ENCODE results near the gene PCNX1. TPM values are rescaled to one million over a fixed set of nuclear protein-coding genes. Genes with fewer than 3 reads are reported as not detected.

Gene PCNX1
- total and polyA plus RNA-seq, 5 donors from 2014 or later: 16.4 to 202 (median 21.1) TPM

GRCh38 chr14:70919774-70920173 lies 12.5 kb downstream of the PCNX1 start:
- Histone ChIP-seq H3K36me3 (ENCODE audit: control insufficient read depth, insufficient read depth, low read length) (no peaks in the 10 kb centered on the region), H3K4me3 (ENCODE audit: low read depth, low read length) (peak overlapping the region; percentile 63), H3K27me3 (ENCODE audit: control insufficient read depth, insufficient read depth, low read length) (no peaks in the 10 kb centered on the region), H3K4me1 (ENCODE audit: control insufficient read depth, insufficient read depth, low read length, poor library complexity, severe bottlenecking) (peaks cover 83% of the 10 kb centered on the region), H3K9me3 (ENCODE audit: control insufficient read depth in 2 of 2, low read length in 2 of 2) (no peaks in the 10 kb centered on the region), H3K27ac (ENCODE audit: insufficient read depth, low read length, poor library complexity, severe bottlenecking) (peak overlapping the region; percentile 56)
- Mint-ChIP-seq H3K4me3 (peak overlapping the region; percentile 40 to 80 (median 74)), H3K27ac (peak overlapping the region in 2 of 3 donors; percentile 15 to 89), H3K4me1 (peaks cover 54 to 95% (median 82%) of the 10 kb centered on the region in 4 donors), H3K36me3 (peaks cover 17% of the 10 kb centered on the region), H3K27me3 (no peaks in the 10 kb centered on the region), H3K9me3 (no peaks in the 10 kb centered on the region)
- ATAC-seq (ENCODE audit: low read depth in 2 of 2) (peak in 1 of 2 donors; percentile 26), DNase-seq (no peak)

GRCh38 chr14:70920608-70921007 lies 13.3 kb downstream of the PCNX1 start:
- Mint-ChIP-seq H3K4me3 (peak overlapping the region; percentile 9 to 40 (median 39)), H3K36me3 (peaks cover 16% of the 10 kb centered on the region), H3K4me1 (peaks cover 46 to 95% (median 79%) of the 10 kb centered on the region in 4 donors), H3K9me3 (no peaks in the 10 kb centered on the region), H3K27ac (peak overlapping the region in 2 of 3 donors; percentile 15 to 74), H3K27me3 (no peaks in the 10 kb centered on the region)
- no peak for DNase-seq
- H3K4me1 ChIP-seq (ENCODE audit: control insufficient read depth, insufficient read depth, low read length, poor library complexity, severe bottlenecking): peaks cover 90% of the 10 kb centered on the region
- H3K4me3 ChIP-seq (ENCODE audit: low read depth, low read length): peak overlapping the region; percentile 63
- no peaks in the 10 kb centered on the region for H3K27me3 ChIP-seq (ENCODE audit: control insufficient read depth, insufficient read depth, low read length)
- no peaks in the 10 kb centered on the region for H3K9me3 ChIP-seq (ENCODE audit: control insufficient read depth in 2 of 2, low read length in 2 of 2)
- peak overlapping the region; percentile 56 for H3K27ac ChIP-seq (ENCODE audit: insufficient read depth, low read length, poor library complexity, severe bottlenecking)
- ATAC-seq (ENCODE audit: low read depth in 2 of 2): peak in 1 of 2 donors; percentile 33
- H3K36me3 ChIP-seq (ENCODE audit: control insufficient read depth, insufficient read depth, low read length): no peaks in the 10 kb centered on the region

- peaks cover 90% of the 10 kb centered on the region for H3K4me1 ChIP-seq (ENCODE audit: control insufficient read depth, insufficient read depth, low read length, poor library complexity, severe bottlenecking)
- H3K27me3 ChIP-seq (ENCODE audit: control insufficient read depth, insufficient read depth, low read length): no peaks in the 10 kb centered on the region
- Mint-ChIP-seq H3K4me3 (peak overlapping the region in 2 of 4 donors; percentile 40 to 60), H3K9me3 (peaks cover 0 to 1% (median 0%) of the 10 kb centered on the region in 7 donors), H3K4me1 (peaks cover 47 to 95% (median 81%) of the 10 kb centered on the region in 4 donors), H3K27me3 (no peaks in the 10 kb centered on the region), H3K27ac (peak overlapping the region in 1 of 3 donors; percentile 15), H3K36me3 (peaks cover 9% of the 10 kb centered on the region)
- ATAC-seq (ENCODE audit: low read depth in 2 of 2): no peak
- DNase-seq: no peak
- no peaks in the 10 kb centered on the region for H3K36me3 ChIP-seq (ENCODE audit: control insufficient read depth, insufficient read depth, low read length)
- H3K4me3 ChIP-seq (ENCODE audit: low read depth, low read length): peak overlapping the region; percentile 48
- H3K9me3 ChIP-seq (ENCODE audit: control insufficient read depth in 2 of 2, low read length in 2 of 2): no peaks in the 10 kb centered on the region
- H3K27ac ChIP-seq (ENCODE audit: insufficient read depth, low read length, poor library complexity, severe bottlenecking): peak overlapping the region; percentile 56
These were observed 14.4 kb downstream of the PCNX1 start for GRCh38 chr14:70921669-70922068.

GRCh38 chr14:70924521-70924920 lies 17.3 kb downstream of the PCNX1 start:
- H3K4me3 ChIP-seq (ENCODE audit: low read depth, low read length): peak overlapping the region; percentile 9
- peaks cover 77% of the 10 kb centered on the region for H3K4me1 ChIP-seq (ENCODE audit: control insufficient read depth, insufficient read depth, low read length, poor library complexity, severe bottlenecking)
- H3K27me3 Mint-ChIP-seq: no peaks in the 10 kb centered on the region
- no peaks in the 10 kb centered on the region for H3K36me3 Mint-ChIP-seq
- no peaks in the 10 kb centered on the region for H3K9me3 ChIP-seq (ENCODE audit: control insufficient read depth in 2 of 2, low read length in 2 of 2)
- peaks cover 51 to 89% (median 74%) of the 10 kb centered on the region in 4 donors for H3K4me1 Mint-ChIP-seq
- peak overlapping the region in 1 of 4 donors; percentile 8 for H3K4me3 Mint-ChIP-seq
- H3K9me3 Mint-ChIP-seq: peaks cover 0 to 1% (median 0%) of the 10 kb centered on the region in 7 donors
- peak; percentile 34 to 52 for ATAC-seq (ENCODE audit: low read depth in 2 of 2)
- H3K36me3 ChIP-seq (ENCODE audit: control insufficient read depth, insufficient read depth, low read length): no peaks in the 10 kb centered on the region
- peak in 1 of 3 donors; percentile 48 for DNase-seq
- H3K27ac Mint-ChIP-seq: peak overlapping the region in 1 of 3 donors; percentile 78
- H3K27me3 ChIP-seq (ENCODE audit: control insufficient read depth, insufficient read depth, low read length): no peaks in the 10 kb centered on the region
- H3K27ac ChIP-seq (ENCODE audit: insufficient read depth, low read length, poor library complexity, severe bottlenecking): no peak overlapping the region

GRCh38 chr14:70926235-70926830 lies 19.1 kb downstream of the PCNX1 start:
- H3K4me1 Mint-ChIP-seq: peaks cover 53 to 87% (median 66%) of the 10 kb centered on the region in 4 donors

GRCh38 chr14:70931008-70931407 lies 23.7 kb downstream of the PCNX1 start:
- peaks cover 52 to 82% (median 59%) of the 10 kb centered on the region in 4 donors for H3K4me1 Mint-ChIP-seq
- no peaks in the 10 kb centered on the region for H3K36me3 Mint-ChIP-seq
- Histone ChIP-seq H3K36me3 (ENCODE audit: control insufficient read depth, insufficient read depth, low read length) (no peaks in the 10 kb centered on the region), H3K27me3 (ENCODE audit: control insufficient read depth, insufficient read depth, low read length) (no peaks in the 10 kb centered on the region), H3K27ac (ENCODE audit: insufficient read depth, low read length, poor library complexity, severe bottlenecking) (no peak overlapping the region), H3K4me3 (ENCODE audit: low read depth, low read length) (no peak overlapping the region), H3K9me3 (ENCODE audit: control insufficient read depth in 2 of 2, low read length in 2 of 2) (no peaks in the 10 kb centered on the region), H3K4me1 (ENCODE audit: control insufficient read depth, insufficient read depth, low read length, poor library complexity, severe bottlenecking) (peaks cover 62% of the 10 kb centered on the region)
- H3K4me3 Mint-ChIP-seq: peak overlapping the region in 1 of 4 donors; percentile 4
- H3K27ac Mint-ChIP-seq: peak overlapping the region in 2 of 3 donors; percentile 74 to 92
- peaks cover 0 to 2% (median 0%) of the 10 kb centered on the region in 7 donors for H3K9me3 Mint-ChIP-seq
- no peaks in the 10 kb centered on the region for H3K27me3 Mint-ChIP-seq
- no peak for DNase-seq
- no peak for ATAC-seq (ENCODE audit: low read depth in 2 of 2)

More at GRCh38 chr14:70926235-70926830, 19.1 kb downstream of the PCNX1 start:
- no peak for DNase-seq
- no peaks in the 10 kb centered on the region for H3K27me3 ChIP-seq (ENCODE audit: control insufficient read depth, insufficient read depth, low read length)
- Mint-ChIP-seq H3K4me3 (peak overlapping the region; percentile 4 to 64 (median 24)), H3K36me3 (no peaks in the 10 kb centered on the region), H3K27me3 (no peaks in the 10 kb centered on the region), H3K27ac (peak overlapping the region; percentile 21 to 70 (median 64)), H3K9me3 (peaks cover 0 to 1% (median 0%) of the 10 kb centered on the region in 7 donors)
- no peak overlapping the region for H3K4me3 ChIP-seq (ENCODE audit: low read depth, low read length)
- no peak overlapping the region for H3K27ac ChIP-seq (ENCODE audit: insufficient read depth, low read length, poor library complexity, severe bottlenecking)
- no peaks in the 10 kb centered on the region for H3K36me3 ChIP-seq (ENCODE audit: control insufficient read depth, insufficient read depth, low read length)
- H3K4me1 ChIP-seq (ENCODE audit: control insufficient read depth, insufficient read depth, low read length, poor library complexity, severe bottlenecking): peaks cover 74% of the 10 kb centered on the region
- no peaks in the 10 kb centered on the region for H3K9me3 ChIP-seq (ENCODE audit: control insufficient read depth in 2 of 2, low read length in 2 of 2)
- ATAC-seq (ENCODE audit: low read depth in 2 of 2): no peak

- Mint-ChIP-seq H3K36me3 (peaks cover 7% of the 10 kb centered on the region), H3K4me1 (peaks cover 33 to 89% (median 61%) of the 10 kb centered on the region in 4 donors), H3K9me3 (peaks cover 0 to 13% (median 0%) of the 10 kb centered on the region in 7 donors), H3K27me3 (no peaks in the 10 kb centered on the region), H3K4me3 (peak overlapping the region; percentile 22 to 82 (median 70)), H3K27ac (peak overlapping the region; percentile 69 to 100 (median 75))
- no peaks in the 10 kb centered on the region for H3K27me3 ChIP-seq (ENCODE audit: control insufficient read depth, insufficient read depth, low read length)
- peak overlapping the region; percentile 84 for H3K4me3 ChIP-seq (ENCODE audit: low read depth, low read length)
- H3K36me3 ChIP-seq (ENCODE audit: control insufficient read depth, insufficient read depth, low read length): no peaks in the 10 kb centered on the region
- H3K27ac ChIP-seq (ENCODE audit: insufficient read depth, low read length, poor library complexity, severe bottlenecking): peak overlapping the region; percentile 73
- ATAC-seq (ENCODE audit: low read depth in 2 of 2) (no peak), DNase-seq (no peak)
- H3K9me3 ChIP-seq (ENCODE audit: control insufficient read depth in 2 of 2, low read length in 2 of 2): no peaks in the 10 kb centered on the region
- peaks cover 47% of the 10 kb centered on the region for H3K4me1 ChIP-seq (ENCODE audit: control insufficient read depth, insufficient read depth, low read length, poor library complexity, severe bottlenecking)
These were observed 26.8 kb downstream of the PCNX1 start for GRCh38 chr14:70934084-70934483.

Data from CD4-positive, CD25-positive, alpha-beta regulatory T cell (primary cell).